HepG2 (cell line): ENCODE data around the gene PAQR3. TPM values are rescaled to one million over a fixed set of nuclear protein-coding genes. Genes with fewer than 3 reads are reported as not detected.

ENCODE experiments used
- ARID3A ChIP-seq: IDR thresholded peaks from 2 replicates; pipeline ENCODE4 v1.6.1; 2012; ENCODE audit warnings: low read depth, low read length, improper control_type of control experiment
- CEBPB ChIP-seq: IDR thresholded peaks from 2 replicates; pipeline ENCODE4 v1.6.1; 2011; ENCODE audit warnings: low read depth, low read length, improper control_type of control experiment, borderline replicate concordance
- FOXO1 ChIP-seq: sonication (generic); formaldehyde crosslinking; IDR thresholded peaks from 2 replicates; pipeline ENCODE4 v1.4.0; 2020; ENCODE audit warnings: missing genetic modification reagents
- HOXA5 ChIP-seq: sonication (generic); formaldehyde crosslinking; IDR thresholded peaks from 2 replicates; pipeline ENCODE4 v1.4.0; 2020; ENCODE audit warnings: missing genetic modification reagents
- HOXA7 ChIP-seq: sonication (generic); formaldehyde crosslinking; IDR thresholded peaks from 2 replicates; pipeline ENCODE4 v1.8.1; 2022; ENCODE audit warnings: mild to moderate bottlenecking, missing genetic modification reagents, moderate library complexity
- MED1 ChIP-seq: sonication (generic); formaldehyde crosslinking; IDR thresholded peaks from 2 replicates; pipeline ENCODE4 v1.4.0; 2020; ENCODE audit warnings: missing genetic modification reagents
- MLXIP ChIP-seq: sonication (generic); formaldehyde crosslinking; IDR thresholded peaks from 2 replicates; pipeline ENCODE4 v1.9.0; 2021; ENCODE audit warnings: missing genetic modification reagents, borderline replicate concordance
- NFRKB ChIP-seq: fragments of 450-650 bp; IDR thresholded peaks from 2 replicates; pipeline ENCODE4 v1.6.1; 2017
- POLR2AphosphoS5 ChIP-seq: IDR thresholded peaks from 2 replicates; pipeline ENCODE4 v1.6.1; 2012; ENCODE audit warnings: low read depth, low read length
- SMAD1 ChIP-seq: sonication (generic); formaldehyde crosslinking; IDR thresholded peaks from 2 replicates; pipeline ENCODE4 v1.4.0; 2020; ENCODE audit warnings: missing genetic modification reagents, low read depth, mild to moderate bottlenecking, borderline replicate concordance
- SMC3 ChIP-seq: IDR thresholded peaks from 2 replicates; pipeline ENCODE4 v1.6.1; 2011; ENCODE audit warnings: low read length, improper control_type of control experiment
- STAT5B ChIP-seq: sonication (generic); formaldehyde crosslinking; IDR thresholded peaks from 2 replicates; pipeline ENCODE4 v1.4.0; 2020; ENCODE audit warnings: missing genetic modification reagents
- THAP11 ChIP-seq: IDR thresholded peaks from 2 replicates; pipeline ENCODE4 v1.6.1; 2016; ENCODE audit warnings: missing biosample characterization, missing genetic modification reagents
- ZIK1 ChIP-seq: sonication (generic); formaldehyde crosslinking; IDR thresholded peaks from 2 replicates; pipeline ENCODE4 v1.5.0; 2020; ENCODE audit warnings: mild to moderate bottlenecking, low read depth, missing genetic modification reagents, borderline replicate concordance
- ZMAT3 ChIP-seq: sonication (generic); formaldehyde crosslinking; conservative IDR thresholded peaks from 2 replicates; pipeline ENCODE4 v1.7.0; 2021; ENCODE audit warnings: missing genetic modification reagents
- ZNF24 ChIP-seq: fragments of 450-650 bp; IDR thresholded peaks from 2 replicates; pipeline ENCODE4 v1.6.1; 2017; ENCODE audit warnings: antibody characterized with exemption, mild to moderate bottlenecking
- ZNF468 ChIP-seq: sonication (generic); formaldehyde crosslinking; IDR thresholded peaks from 2 replicates; pipeline ENCODE4 v1.8.0; 2022; ENCODE audit warnings: mild to moderate bottlenecking, moderate library complexity, missing genetic modification reagents
- ZNF615 ChIP-seq: sonication (generic); formaldehyde crosslinking; IDR thresholded peaks from 2 replicates; pipeline ENCODE4 v1.5.0; 2020; ENCODE audit warnings: mild to moderate bottlenecking, missing genetic modification reagents, borderline replicate concordance
- ZNF709 ChIP-seq: sonication (generic); formaldehyde crosslinking; IDR thresholded peaks from 2 replicates; pipeline ENCODE4 v1.5.0; 2020; ENCODE audit warnings: mild to moderate bottlenecking, missing genetic modification reagents
- ZNF776 ChIP-seq: sonication (generic); formaldehyde crosslinking; IDR thresholded peaks from 2 replicates; pipeline ENCODE4 v1.4.0; 2020; ENCODE audit warnings: mild to moderate bottlenecking, missing genetic modification reagents
- polyA plus RNA-seq, 8 experiments: library from polyadenylated mRNA; depleted of rRNA in 3 of 8; stranded (reverse) in 7 of 8; unstranded in 1 of 8; fragments of >200 nt; fragmentation: Illumina TruSeq in 4 of 8; extraction: Trizol in 4 of 8; gene quantifications; 2 replicates each; pipeline versions ENCODE4 v1.2.1 to v1.2.3, GENCODE V29; 2011 to 2016; ENCODE audit warnings: low read depth in 4 of 8, missing spikeins in 1 of 8, mixed read lengths in 1 of 8; ENCODE audit not compliant: insufficient read depth in 1 of 8
- total RNA-seq, 5 experiments: library from RNA; depleted of rRNA; stranded (reverse); fragments of >200 nt; fragmentation: Illumina TruSeq; extraction: Trizol; gene quantifications; 2 replicates each; pipeline ENCODE4 v1.2.3, GENCODE V29; 2016; ENCODE audit warnings: low read depth in 1 of 5
- TF ChIP-seq, protein P1 (sequence below): sonication (generic); formaldehyde crosslinking; IDR thresholded peaks from 2 replicates; pipeline ENCODE4 v1.9.0; 2022; ENCODE audit warnings: low read depth, missing genetic modification reagents
- TF ChIP-seq, protein P2 (sequence below): sonication (generic); formaldehyde crosslinking; IDR thresholded peaks from 2 replicates; pipeline ENCODE4 v1.9.0; 2022; ENCODE audit warnings: missing genetic modification reagents, mild to moderate bottlenecking, borderline replicate concordance
- TF ChIP-seq, protein P3 (sequence below): sonication (generic); formaldehyde crosslinking; IDR thresholded peaks from 2 replicates; pipeline ENCODE4 v1.8.1; 2023; ENCODE audit warnings: mild to moderate bottlenecking, missing genetic modification reagents

The PAQR3 gene
- total and polyA plus RNA-seq, 2 of the 13 experiments (the other 11 are each of a cell fraction or from before 2014, with no cell fraction given), result 9.9 to 13.6 TPM

- TF ChIP-seq ZMAT3 (CRISPR knock-in tag) (no peak), ZNF776 (CRISPR knock-in tag) (no peak), ZNF468 (no peak), FOXO1 (CRISPR knock-in tag) (no peak), CEBPB (peak; percentile 58; the same call in 1 of the 2 replicates), ARID3A (peak; percentile 74; the same call in 1 of the 2 replicates), THAP11 (CRISPR knock-in tag) (0 out of 2 replicates have a peak, but pooled peaks have one; percentile 23), SMC3 (peak; percentile 76), ZIK1 (CRISPR knock-in tag) (no peak), STAT5B (no peak), MLXIP (CRISPR knock-in tag) (no peak), ZNF24 (no peak), SMAD1 (CRISPR knock-in tag) (no peak), ZNF615 (CRISPR knock-in tag) (no peak), HOXA7 (no peak), HOXA5 (CRISPR knock-in tag) (no peak), MED1 (CRISPR knock-in tag) (no peak), ZNF709 (no peak), POLR2AphosphoS5 (no peak), NFRKB (no peak)
- TF ChIP-seq, protein P1, sequence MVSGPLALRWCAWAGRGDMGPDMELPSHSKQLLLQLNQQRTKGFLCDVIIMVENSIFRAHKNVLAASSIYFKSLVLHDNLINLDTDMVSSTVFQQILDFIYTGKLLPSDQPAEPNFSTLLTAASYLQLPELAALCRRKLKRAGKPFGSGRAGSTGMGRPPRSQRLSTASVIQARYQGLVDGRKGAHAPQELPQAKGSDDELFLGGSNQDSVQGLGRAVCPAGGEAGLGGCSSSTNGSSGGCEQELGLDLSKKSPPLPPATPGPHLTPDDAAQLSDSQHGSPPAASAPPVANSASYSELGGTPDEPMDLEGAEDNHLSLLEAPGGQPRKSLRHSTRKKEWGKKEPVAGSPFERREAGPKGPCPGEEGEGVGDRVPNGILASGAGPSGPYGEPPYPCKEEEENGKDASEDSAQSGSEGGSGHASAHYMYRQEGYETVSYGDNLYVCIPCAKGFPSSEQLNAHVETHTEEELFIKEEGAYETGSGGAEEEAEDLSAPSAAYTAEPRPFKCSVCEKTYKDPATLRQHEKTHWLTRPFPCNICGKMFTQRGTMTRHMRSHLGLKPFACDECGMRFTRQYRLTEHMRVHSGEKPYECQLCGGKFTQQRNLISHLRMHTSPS (CRISPR knock-in tag), result no peak
- TF ChIP-seq, protein P2, sequence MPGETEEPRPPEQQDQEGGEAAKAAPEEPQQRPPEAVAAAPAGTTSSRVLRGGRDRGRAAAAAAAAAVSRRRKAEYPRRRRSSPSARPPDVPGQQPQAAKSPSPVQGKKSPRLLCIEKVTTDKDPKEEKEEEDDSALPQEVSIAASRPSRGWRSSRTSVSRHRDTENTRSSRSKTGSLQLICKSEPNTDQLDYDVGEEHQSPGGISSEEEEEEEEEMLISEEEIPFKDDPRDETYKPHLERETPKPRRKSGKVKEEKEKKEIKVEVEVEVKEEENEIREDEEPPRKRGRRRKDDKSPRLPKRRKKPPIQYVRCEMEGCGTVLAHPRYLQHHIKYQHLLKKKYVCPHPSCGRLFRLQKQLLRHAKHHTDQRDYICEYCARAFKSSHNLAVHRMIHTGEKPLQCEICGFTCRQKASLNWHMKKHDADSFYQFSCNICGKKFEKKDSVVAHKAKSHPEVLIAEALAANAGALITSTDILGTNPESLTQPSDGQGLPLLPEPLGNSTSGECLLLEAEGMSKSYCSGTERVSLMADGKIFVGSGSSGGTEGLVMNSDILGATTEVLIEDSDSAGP (CRISPR knock-in tag), result no peak
- TF ChIP-seq, protein P3, sequence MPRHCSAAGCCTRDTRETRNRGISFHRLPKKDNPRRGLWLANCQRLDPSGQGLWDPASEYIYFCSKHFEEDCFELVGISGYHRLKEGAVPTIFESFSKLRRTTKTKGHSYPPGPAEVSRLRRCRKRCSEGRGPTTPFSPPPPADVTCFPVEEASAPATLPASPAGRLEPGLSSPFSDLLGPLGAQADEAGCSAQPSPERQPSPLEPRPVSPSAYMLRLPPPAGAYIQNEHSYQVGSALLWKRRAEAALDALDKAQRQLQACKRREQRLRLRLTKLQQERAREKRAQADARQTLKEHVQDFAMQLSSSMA (CRISPR knock-in tag), result no peak
Observed at GRCh38 chr4:78864405-78865024, 74.7 kb downstream of the PAQR3 start (continued).
